Sigmoid colon (tissue), 7 donors: ENCODE measurements around the gene CYFIP2. TPM values are rescaled to one million over a fixed set of nuclear protein-coding genes. Genes with fewer than 3 reads are reported as not detected.

Source experiments
- DNase-seq: peaks from one replicate; pipeline ENCODE4 v3.0.0-alpha.2; 2019
- H3K27ac ChIP-seq, 4 donors: fragments of 200-600 bp; sonication (generic); one replicate each; pipeline ENCODE4 v1.5.1; 2016 to 2019; ENCODE audit warnings: mild to moderate bottlenecking in 1 of 4
- H3K27me3 ChIP-seq, 3 donors: fragments of 200-600 bp; sonication (generic); one replicate each; pipeline ENCODE4 v1.5.1; 2019; ENCODE audit warnings: mild to moderate bottlenecking in 1 of 3
- H3K36me3 ChIP-seq, 4 donors: fragments of 200-600 bp; sonication (generic); one replicate each; pipeline ENCODE4 v1.5.1; 2016 to 2019
- H3K4me1 ChIP-seq, 4 donors: fragments of 200-600 bp; sonication (generic); one replicate each; pipeline ENCODE4 v1.5.1; 2017 to 2019
- H3K4me3 ChIP-seq, 4 donors: fragments of 200-600 bp; sonication (generic); one replicate each; pipeline ENCODE4 v1.5.1; 2017 to 2019; ENCODE audit warnings: mild to moderate bottlenecking in 2 of 4, moderate library complexity in 1 of 4
- H3K9me3 ChIP-seq, 4 donors: fragments of 200-600 bp in 3 of 4; sonication (generic) in 3 of 4; one replicate each; pipeline versions ENCODE4 v1.5.1 to v1.6.1; 2013 to 2019
- EP300 ChIP-seq, 4 donors: sonication (generic); formaldehyde crosslinking; IDR thresholded peaks; one replicate each; pipeline ENCODE4 v1.6.1; 2017; ENCODE audit warnings: antibody characterized with exemption in 4 of 4
- POLR2A ChIP-seq, 2 donors: fragments of 450-650 bp; IDR thresholded peaks; one replicate each; pipeline ENCODE4 v1.6.1; 2016; ENCODE audit warnings: antibody characterized with exemption in 2 of 2, mild to moderate bottlenecking in 2 of 2, moderate library complexity in 2 of 2
- POLR2AphosphoS5 ChIP-seq, 4 donors: sonication (generic); formaldehyde crosslinking; IDR thresholded peaks; one replicate each; pipeline ENCODE4 v1.6.1; 2017; ENCODE audit warnings: antibody characterized with exemption in 4 of 4
- WGBS, 2 donors: extraction: QIAGEN DNeasy Blood & Tissue Kit; methylation state at CpG; one replicate each; pipeline ENCODE4 v1.1.7; 2013; 5-methylcytosine and 5-hydroxymethylcytosine counted together
- intact Hi-C: fragments of 100-400 bp; cut with DNase I; formaldehyde crosslinking; loops from one replicate; pipeline ENCODE4 v1.15.1; 2023
- polyA plus RNA-seq, 3 donors: library from polyadenylated mRNA; stranded (reverse); fragments of 200-250 nt; gene quantifications; one replicate each; pipeline ENCODE4 v1.2.3, GENCODE V29; 2013
- total RNA-seq, 4 donors: library from RNA; depleted of rRNA; stranded (reverse); fragments of >200 nt; gene quantifications; one replicate each; pipeline ENCODE4 v1.1.0, GENCODE V29; 2016
- TF ChIP-seq, protein P1 (sequence below), 4 experiments: fragments of 450-650 bp in 3 of 4; fragments of 200-600 bp in 1 of 4; IDR thresholded peaks; one replicate each; pipeline ENCODE4 v1.5.1; 2016 to 2019; ENCODE audit warnings: antibody characterized with exemption in 4 of 4, mild to moderate bottlenecking in 3 of 4, moderate library complexity in 2 of 4
- donor health status: healthy with polysubstance abuse.
- donor health status: Bipolar disorder and iron deficiency.
- donor health status: healthy.

Gene CYFIP2
- total and polyA plus RNA-seq, 7 donors: 4.8 to 38.1 (median 27.5) TPM

- H3K36me3 ChIP-seq: no peaks in the 10 kb centered on the region
- H3K27ac ChIP-seq: no peak overlapping the region
- peaks cover 0 to 2% (median 0%) of the 10 kb centered on the region in 4 donors for H3K9me3 ChIP-seq
- no peak for DNase-seq
- intact Hi-C loops: no loop called here
- no peak overlapping the region for H3K4me3 ChIP-seq
- TF ChIP-seq, protein P1, sequence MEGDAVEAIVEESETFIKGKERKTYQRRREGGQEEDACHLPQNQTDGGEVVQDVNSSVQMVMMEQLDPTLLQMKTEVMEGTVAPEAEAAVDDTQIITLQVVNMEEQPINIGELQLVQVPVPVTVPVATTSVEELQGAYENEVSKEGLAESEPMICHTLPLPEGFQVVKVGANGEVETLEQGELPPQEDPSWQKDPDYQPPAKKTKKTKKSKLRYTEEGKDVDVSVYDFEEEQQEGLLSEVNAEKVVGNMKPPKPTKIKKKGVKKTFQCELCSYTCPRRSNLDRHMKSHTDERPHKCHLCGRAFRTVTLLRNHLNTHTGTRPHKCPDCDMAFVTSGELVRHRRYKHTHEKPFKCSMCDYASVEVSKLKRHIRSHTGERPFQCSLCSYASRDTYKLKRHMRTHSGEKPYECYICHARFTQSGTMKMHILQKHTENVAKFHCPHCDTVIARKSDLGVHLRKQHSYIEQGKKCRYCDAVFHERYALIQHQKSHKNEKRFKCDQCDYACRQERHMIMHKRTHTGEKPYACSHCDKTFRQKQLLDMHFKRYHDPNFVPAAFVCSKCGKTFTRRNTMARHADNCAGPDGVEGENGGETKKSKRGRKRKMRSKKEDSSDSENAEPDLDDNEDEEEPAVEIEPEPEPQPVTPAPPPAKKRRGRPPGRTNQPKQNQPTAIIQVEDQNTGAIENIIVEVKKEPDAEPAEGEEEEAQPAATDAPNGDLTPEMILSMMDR (IDR thresholded peaks at IDR 0.05): no peak
- TF ChIP-seq POLR2A (IDR thresholded peaks at IDR 0.05) (no peak), POLR2AphosphoS5 (IDR thresholded peaks at IDR 0.05) (no peak), EP300 (IDR thresholded peaks at IDR 0.05) (no peak)
- no peaks in the 10 kb centered on the region for H3K27me3 ChIP-seq
- H3K4me1 ChIP-seq: no peaks in the 10 kb centered on the region
- 95 to 96% methylated on average over 2 of the region's 2 CpGs for WGBS, 2 donors
Observed at GRCh38 chr5:157278319-157279037, 12.6 kb downstream of the CYFIP2 start.

GRCh38 chr5:157279605-157280239 lies 13.8 kb downstream of the CYFIP2 start:
- Histone ChIP-seq H3K4me3 (no peak overlapping the region), H3K4me1 (no peaks in the 10 kb centered on the region), H3K9me3 (peaks cover 0 to 2% (median 0%) of the 10 kb centered on the region in 4 donors), H3K27ac (no peak overlapping the region), H3K27me3 (no peaks in the 10 kb centered on the region), H3K36me3 (no peaks in the 10 kb centered on the region)
- DNase-seq: no peak
- TF ChIP-seq POLR2A (IDR thresholded peaks at IDR 0.05) (no peak), POLR2AphosphoS5 (IDR thresholded peaks at IDR 0.05) (no peak), EP300 (IDR thresholded peaks at IDR 0.05) (no peak)
- TF ChIP-seq, protein P1 (IDR thresholded peaks at IDR 0.05): no peak
- intact Hi-C loops: no loop called here
- WGBS, 2 donors: 79 to 86% methylated on average over 7 of the region's 7 CpGs

DNA sequence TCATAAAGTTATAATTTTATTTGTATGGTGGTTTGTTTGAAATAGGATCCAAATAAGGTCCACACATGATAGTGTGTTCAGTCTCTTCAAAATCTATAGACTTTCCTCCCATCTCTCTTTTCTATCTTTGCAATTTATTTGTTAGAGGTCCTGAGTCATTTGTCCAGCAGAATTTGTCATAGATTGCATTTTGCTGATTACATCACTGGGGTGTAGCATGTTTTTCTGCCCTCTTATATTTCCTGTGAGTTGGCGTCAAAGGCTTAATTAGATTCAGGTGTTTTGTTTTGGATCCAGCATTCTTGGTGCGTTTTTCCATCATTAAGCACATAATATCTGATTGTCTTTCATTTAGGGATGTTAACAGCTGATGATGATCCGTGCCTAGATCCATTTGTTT lies 15.0 kb downstream of the CYFIP2 start:
- Histone ChIP-seq H3K27me3 (no peaks in the 10 kb centered on the region), H3K27ac (no peak overlapping the region), H3K9me3 (peaks cover 0 to 2% (median 0%) of the 10 kb centered on the region in 4 donors), H3K4me1 (no peaks in the 10 kb centered on the region), H3K4me3 (no peak overlapping the region), H3K36me3 (no peaks in the 10 kb centered on the region)
- DNase-seq: no peak
- intact Hi-C loops: no loop called here
- WGBS, 2 donors: 77 to 87% methylated on average over 3 of the region's 3 CpGs
- no peak for TF ChIP-seq POLR2AphosphoS5 (IDR thresholded peaks at IDR 0.05)
- TF ChIP-seq EP300 (IDR thresholded peaks at IDR 0.05): no peak
- TF ChIP-seq POLR2A (IDR thresholded peaks at IDR 0.05): no peak
- TF ChIP-seq, protein P1 (IDR thresholded peaks at IDR 0.05): no peak

- peaks cover 0 to 2% (median 0%) of the 10 kb centered on the region in 4 donors for H3K9me3 ChIP-seq
- no peaks in the 10 kb centered on the region for H3K27me3 ChIP-seq
- no peak overlapping the region for H3K27ac ChIP-seq
- H3K4me1 ChIP-seq: no peaks in the 10 kb centered on the region
- intact Hi-C loops: no loop called here
- no peak for DNase-seq
- H3K4me3 ChIP-seq: no peak overlapping the region
- TF ChIP-seq POLR2A (IDR thresholded peaks at IDR 0.05) (no peak), EP300 (IDR thresholded peaks at IDR 0.05) (no peak), POLR2AphosphoS5 (IDR thresholded peaks at IDR 0.05) (no peak)
- TF ChIP-seq, protein P1 (IDR thresholded peaks at IDR 0.05): no peak
- no peaks in the 10 kb centered on the region for H3K36me3 ChIP-seq
Observed at GRCh38 chr5:157282150-157282549, 16.2 kb downstream of the CYFIP2 start.
